ENCODE results near the gene EIF4B.

EIF4B gene

GRCh38 chr12:53059434-53060063 is 53.3 kb downstream of the EIF4B start:
- no peak for DNase-seq (ENCODE audit: low spot score)

- DNase-seq (ENCODE audit: low spot score) = no peak
Observed at GRCh38 chr12:53060064-53060720, 53.9 kb downstream of the EIF4B start.

GRCh38 chr12:53060721-53061276 is 54.5 kb downstream of the EIF4B start:
- no peak for DNase-seq (ENCODE audit: low spot score)

- no peak for DNase-seq (ENCODE audit: low spot score)
Observed at GRCh38 chr12:53061404-53062010, 55.3 kb downstream of the EIF4B start.

GRCh38 chr12:53062011-53062961 is 56.0 kb downstream of the EIF4B start:
- no peak for DNase-seq (ENCODE audit: low spot score)

- no peak for DNase-seq (ENCODE audit: low spot score)
Observed at GRCh38 chr12:53062977-53063707, 56.9 kb downstream of the EIF4B start.

- no peak for DNase-seq (ENCODE audit: low spot score)
Observed at GRCh38 chr12:53063708-53064612, 57.7 kb downstream of the EIF4B start.

- DNase-seq (ENCODE audit: low spot score) = no peak
Observed at GRCh38 chr12:53064613-53065436, 58.6 kb downstream of the EIF4B start.

- no peak for DNase-seq (ENCODE audit: low spot score)
Observed at GRCh38 chr12:53065470-53065869, 59.2 kb downstream of the EIF4B start.

GRCh38 chr12:53065975-53066931 is 60.0 kb downstream of the EIF4B start:
- peak; percentile 91 for DNase-seq (ENCODE audit: low spot score)

- no peak for DNase-seq (ENCODE audit: low spot score)
Observed at GRCh38 chr12:53067074-53067992, 61.1 kb downstream of the EIF4B start.

GRCh38 chr12:53067993-53068770 is 61.9 kb downstream of the EIF4B start:
- DNase-seq (ENCODE audit: low spot score) = no peak

GRCh38 chr12:53068811-53069585 is 62.7 kb downstream of the EIF4B start:
- DNase-seq (ENCODE audit: low spot score) = peak; percentile 46

- DNase-seq (ENCODE audit: low spot score) = peak; percentile 48
Observed at GRCh38 chr12:53069621-53070410, 63.6 kb downstream of the EIF4B start.
